ENCODE measurements around the gene CPEB1. TPM values are rescaled to one million over a fixed set of nuclear protein-coding genes. Genes with fewer than 3 reads are reported as not detected.

Gene CPEB1
- total RNA-seq, 1 donor: not detected

GRCh38 chr15:82551646-82552247 lies 95.4 kb downstream of the CPEB1 start:
- Histone ChIP-seq H3K27me3 (ENCODE audit: insufficient read depth, low read length) (no peaks in the 10 kb centered on the region), H3K9me3 (ENCODE audit: low read depth, low read length) (no peaks in the 10 kb centered on the region), H3K4me3 (ENCODE audit: low read length) (no peak overlapping the region), H3K4me1 (ENCODE audit: insufficient read depth, low read length) (no peaks in the 10 kb centered on the region)

DNA sequence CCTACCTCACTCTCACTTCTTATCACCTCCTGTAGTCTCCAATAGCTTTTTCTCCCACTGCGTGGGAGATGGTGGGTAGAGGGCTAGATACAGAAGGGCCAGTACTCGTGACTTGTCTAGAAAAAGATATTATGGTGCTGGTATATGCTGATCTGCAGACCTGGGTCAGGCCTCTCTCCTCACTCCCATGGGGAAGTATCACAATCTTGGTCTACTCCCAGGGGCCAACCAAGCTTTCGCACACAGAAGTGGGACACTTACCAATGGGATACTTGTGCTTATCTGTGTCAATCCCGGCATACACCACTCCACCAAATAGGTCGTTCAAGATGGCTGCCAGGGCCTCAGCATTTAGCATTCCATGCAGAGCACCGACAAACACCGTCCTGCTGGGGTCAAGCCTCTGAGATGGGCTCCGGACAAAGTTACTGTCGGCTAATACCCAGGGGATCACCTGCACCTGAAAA lies 97.9 kb downstream of the CPEB1 start:
- Histone ChIP-seq H3K4me1 (ENCODE audit: insufficient read depth, low read length) (no peaks in the 10 kb centered on the region), H3K27me3 (ENCODE audit: insufficient read depth, low read length) (no peaks in the 10 kb centered on the region), H3K9me3 (ENCODE audit: low read depth, low read length) (no peaks in the 10 kb centered on the region), H3K4me3 (ENCODE audit: low read length) (no peak overlapping the region)

- Histone ChIP-seq H3K27me3 (ENCODE audit: insufficient read depth, low read length) (no peaks in the 10 kb centered on the region), H3K4me3 (ENCODE audit: low read length) (no peak overlapping the region), H3K4me1 (ENCODE audit: insufficient read depth, low read length) (no peaks in the 10 kb centered on the region), H3K9me3 (ENCODE audit: low read depth, low read length) (no peaks in the 10 kb centered on the region)
Measured at GRCh38 chr15:82548700-82549099, 98.5 kb downstream of the CPEB1 start.

DNA sequence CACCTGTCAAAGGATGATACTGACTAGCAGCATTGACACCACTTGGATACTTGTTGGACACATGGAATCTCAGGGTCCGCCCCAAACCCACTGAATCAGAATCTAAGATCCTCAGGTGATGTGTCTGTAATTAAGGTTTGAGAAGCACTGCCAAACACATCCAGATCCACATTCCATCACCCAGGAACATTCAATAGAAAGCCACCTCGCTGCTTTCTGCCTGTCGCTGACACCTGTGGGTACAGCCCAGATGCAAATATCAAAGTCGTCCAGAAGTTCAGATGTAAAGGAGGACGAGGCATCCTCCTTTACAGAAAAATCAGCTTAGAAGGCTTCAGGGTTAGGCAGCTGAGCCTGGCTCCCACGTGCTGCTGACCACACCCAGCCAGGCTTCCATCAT lies 101.7 kb downstream of the CPEB1 start:
- Histone ChIP-seq H3K9me3 (ENCODE audit: low read depth, low read length) (no peaks in the 10 kb centered on the region), H3K4me3 (ENCODE audit: low read length) (no peak overlapping the region), H3K27me3 (ENCODE audit: insufficient read depth, low read length) (no peaks in the 10 kb centered on the region), H3K4me1 (ENCODE audit: insufficient read depth, low read length) (peaks cover 8% of the 10 kb centered on the region)

- H3K9me3 ChIP-seq (ENCODE audit: low read depth, low read length): no peaks in the 10 kb centered on the region
- no peaks in the 10 kb centered on the region for H3K27me3 ChIP-seq (ENCODE audit: insufficient read depth, low read length)
- H3K4me1 ChIP-seq (ENCODE audit: insufficient read depth, low read length): peaks cover 8% of the 10 kb centered on the region
- H3K4me3 ChIP-seq (ENCODE audit: low read length): no peak overlapping the region
Measured at GRCh38 chr15:82545002-82545401, 102.2 kb downstream of the CPEB1 start.

- no peaks in the 10 kb centered on the region for H3K27me3 ChIP-seq (ENCODE audit: insufficient read depth, low read length)
- H3K4me3 ChIP-seq (ENCODE audit: low read length): no peak overlapping the region
- peaks cover 10% of the 10 kb centered on the region for H3K4me1 ChIP-seq (ENCODE audit: insufficient read depth, low read length)
- H3K9me3 ChIP-seq (ENCODE audit: low read depth, low read length): no peaks in the 10 kb centered on the region
Measured at GRCh38 chr15:82544431-82544830, 102.7 kb downstream of the CPEB1 start.

DNA sequence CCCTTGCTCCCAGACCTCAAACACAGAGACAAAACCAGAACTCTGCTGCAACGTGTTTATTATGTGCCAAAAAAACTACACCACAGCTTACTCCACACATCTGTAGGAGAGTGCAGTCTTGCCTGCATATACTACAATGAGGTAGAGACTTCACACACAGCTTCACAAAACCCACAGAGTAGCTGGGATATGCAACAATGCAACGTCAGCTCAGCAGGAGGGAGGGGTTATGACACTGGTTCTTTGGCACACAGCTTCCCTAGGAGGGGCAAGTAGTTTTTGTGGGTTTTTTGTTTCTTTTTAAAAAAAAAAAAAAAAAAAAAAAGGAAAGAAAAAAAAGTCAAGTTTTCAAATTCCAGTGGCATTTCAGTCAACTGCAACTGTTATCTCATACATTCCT lies 104.0 kb downstream of the CPEB1 start:
- Histone ChIP-seq H3K4me3 (ENCODE audit: low read length) (no peak overlapping the region), H3K4me1 (ENCODE audit: insufficient read depth, low read length) (peaks cover 22% of the 10 kb centered on the region), H3K9me3 (ENCODE audit: low read depth, low read length) (no peaks in the 10 kb centered on the region), H3K27me3 (ENCODE audit: insufficient read depth, low read length) (no peaks in the 10 kb centered on the region)

GRCh38 chr15:82540984-82541431 lies 106.2 kb downstream of the CPEB1 start:
- Histone ChIP-seq H3K27me3 (ENCODE audit: insufficient read depth, low read length) (no peaks in the 10 kb centered on the region), H3K4me1 (ENCODE audit: insufficient read depth, low read length) (peaks cover 27% of the 10 kb centered on the region), H3K9me3 (ENCODE audit: low read depth, low read length) (no peaks in the 10 kb centered on the region), H3K4me3 (ENCODE audit: low read length) (peak overlapping the region; percentile 93)

DNA sequence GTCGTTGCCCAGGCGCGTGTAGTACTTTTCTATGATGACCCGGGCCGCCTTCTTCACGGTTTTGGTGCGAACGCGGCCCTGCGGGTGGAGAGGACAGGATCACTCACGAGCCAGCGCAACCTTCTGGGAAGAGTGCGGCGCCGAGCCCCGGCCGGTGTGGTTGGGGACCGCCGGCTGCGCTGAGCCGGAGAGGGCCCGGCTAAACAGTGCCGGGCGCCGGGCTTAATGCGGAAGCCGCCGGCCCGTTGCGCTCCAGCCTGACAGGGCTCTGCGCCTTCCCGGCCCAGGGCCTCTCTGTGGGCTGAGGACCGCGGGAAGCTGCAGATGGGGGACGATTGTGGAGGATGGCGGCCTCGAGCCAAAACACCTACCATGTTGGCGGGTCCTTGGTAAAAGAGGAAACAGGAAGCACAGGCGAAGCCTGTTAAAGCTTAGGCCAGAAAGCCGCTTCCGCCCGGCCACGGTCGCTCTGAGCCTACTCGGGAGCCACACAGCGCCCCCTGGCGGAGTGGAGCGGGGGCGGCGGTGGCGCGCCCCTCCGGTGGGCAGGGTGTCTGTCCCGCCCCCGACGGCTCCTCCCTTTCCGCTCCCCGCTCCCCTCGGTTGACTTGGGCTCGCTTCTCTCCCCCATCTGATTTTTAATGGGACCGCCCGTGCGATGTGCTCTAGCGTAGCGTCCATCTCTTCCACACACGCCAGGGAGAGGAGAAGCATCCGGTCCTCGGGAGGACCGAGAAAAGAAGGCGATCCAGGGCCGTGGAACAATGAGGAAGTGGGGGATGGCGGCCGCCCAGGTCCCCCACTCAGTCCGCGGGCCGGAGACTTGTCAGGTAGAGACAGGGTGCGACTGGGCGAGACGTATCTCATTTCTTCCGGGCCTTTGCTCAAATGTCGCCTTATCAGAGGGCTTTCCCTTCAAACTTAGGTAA lies 106.8 kb downstream of the CPEB1 start, which contains the start of gene RPS17:
Gene RPS17 (minus strand): TSS at position 403 of the 929 bp plus-strand sequence. CDS start 29 bp downstream, at position 374.
- no peaks in the 10 kb centered on the region for H3K9me3 ChIP-seq (ENCODE audit: low read depth, low read length)
- peak within 1 kb of the TSS; percentile 93 for H3K4me3 ChIP-seq (ENCODE audit: low read length)
- peaks cover 27% of the 10 kb centered on the region for H3K4me1 ChIP-seq (ENCODE audit: insufficient read depth, low read length)
- no peaks in the 10 kb centered on the region for H3K27me3 ChIP-seq (ENCODE audit: insufficient read depth, low read length)

DNA sequence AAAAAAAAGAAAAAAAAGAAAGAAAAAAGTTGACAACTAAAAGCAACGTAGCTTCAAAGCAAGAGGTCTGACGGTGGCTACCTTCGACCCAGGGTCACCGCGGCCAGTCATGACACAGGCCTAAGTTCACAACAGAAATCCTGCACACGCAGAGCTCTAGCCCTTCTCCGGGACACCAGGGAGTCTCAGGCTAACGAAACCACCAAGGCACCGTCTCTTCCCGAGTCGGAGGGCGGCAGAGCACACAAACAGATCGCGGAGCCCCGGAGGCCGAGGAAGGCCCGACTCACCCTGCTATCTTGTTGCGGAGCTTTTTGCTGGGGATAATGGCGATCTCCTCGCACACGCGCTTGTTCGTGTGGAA lies 107.5 kb downstream of the CPEB1 start:
- peak overlapping the region; percentile 93 for H3K4me3 ChIP-seq (ENCODE audit: low read length)
- no peaks in the 10 kb centered on the region for H3K9me3 ChIP-seq (ENCODE audit: low read depth, low read length)

DNA sequence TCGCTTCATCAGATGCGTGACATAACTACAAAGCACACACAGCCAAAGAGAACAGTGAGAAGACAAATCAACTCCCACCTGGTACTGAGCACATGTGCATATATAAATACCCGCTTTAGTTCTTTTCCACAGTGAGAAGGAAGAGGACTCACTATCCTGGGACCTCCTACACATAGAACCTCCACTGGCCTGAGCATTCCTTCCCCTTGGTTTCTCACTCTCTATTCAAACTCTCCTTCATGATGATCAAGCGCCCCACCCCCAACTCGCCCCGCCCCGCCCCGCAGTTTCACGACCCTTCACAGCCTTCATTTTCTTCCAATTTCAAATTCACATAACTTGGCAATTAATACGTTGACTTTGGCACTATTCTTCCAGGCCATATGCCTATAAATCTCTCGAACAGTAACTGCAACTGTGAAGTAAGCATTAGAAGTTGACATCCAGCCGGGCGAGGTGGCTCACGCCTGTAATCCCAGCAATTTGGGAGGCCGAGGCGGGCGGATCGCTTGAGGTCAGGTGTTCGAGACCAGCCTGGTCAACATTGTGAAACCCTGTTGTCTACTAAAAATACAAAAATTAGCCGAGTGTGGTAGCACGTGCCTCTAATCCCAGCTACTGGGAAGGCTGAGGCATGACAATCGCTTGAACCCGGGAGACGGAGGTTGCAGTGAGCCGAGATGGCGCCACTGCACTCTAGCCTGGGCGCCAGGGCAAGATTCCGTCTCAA lies 108.0 kb downstream of the CPEB1 start:
- Histone ChIP-seq H3K4me1 (ENCODE audit: insufficient read depth, low read length) (peaks cover 27% of the 10 kb centered on the region), H3K27me3 (ENCODE audit: insufficient read depth, low read length) (no peaks in the 10 kb centered on the region), H3K4me3 (ENCODE audit: low read length) (peak overlapping the region; percentile 93)

More for the DNA sequence above, 107.5 kb downstream of the CPEB1 start:
- H3K4me1 ChIP-seq (ENCODE audit: insufficient read depth, low read length): peaks cover 27% of the 10 kb centered on the region
- no peaks in the 10 kb centered on the region for H3K27me3 ChIP-seq (ENCODE audit: insufficient read depth, low read length)

DNA sequence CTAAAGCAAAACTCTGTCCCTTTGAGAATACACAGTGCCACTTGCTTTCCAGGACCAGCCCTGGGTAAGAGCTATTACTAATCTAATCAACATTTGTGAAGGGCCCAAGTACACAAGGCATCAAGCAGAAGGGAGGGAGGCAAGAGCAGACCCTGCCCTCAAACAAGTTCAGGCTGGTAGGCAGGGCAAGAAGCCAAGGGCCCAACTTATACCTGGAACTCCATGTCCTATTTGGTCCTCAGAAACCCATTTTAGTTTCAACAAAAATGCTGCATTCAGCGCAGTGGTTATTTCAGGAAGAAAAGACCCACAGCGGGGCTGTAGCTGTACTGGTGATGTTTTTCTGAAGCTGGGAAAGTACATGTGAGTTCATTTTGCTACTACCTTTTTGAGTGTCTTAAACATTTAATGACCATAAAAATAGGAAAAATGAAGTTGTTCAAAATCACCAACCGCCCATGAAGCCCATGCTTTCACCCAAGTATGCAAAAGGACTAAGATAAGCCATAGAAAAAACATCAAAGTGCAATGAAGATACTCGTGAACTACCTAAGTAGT lies 109.7 kb downstream of the CPEB1 start:
- H3K27me3 ChIP-seq (ENCODE audit: insufficient read depth, low read length): no peaks in the 10 kb centered on the region
- H3K4me1 ChIP-seq (ENCODE audit: insufficient read depth, low read length): peaks cover 27% of the 10 kb centered on the region
- no peak overlapping the region for H3K4me3 ChIP-seq (ENCODE audit: low read length)
- no peaks in the 10 kb centered on the region for H3K9me3 ChIP-seq (ENCODE audit: low read depth, low read length)

More for the DNA sequence above, 108.0 kb downstream of the CPEB1 start:
- no peaks in the 10 kb centered on the region for H3K9me3 ChIP-seq (ENCODE audit: low read depth, low read length)

DNA sequence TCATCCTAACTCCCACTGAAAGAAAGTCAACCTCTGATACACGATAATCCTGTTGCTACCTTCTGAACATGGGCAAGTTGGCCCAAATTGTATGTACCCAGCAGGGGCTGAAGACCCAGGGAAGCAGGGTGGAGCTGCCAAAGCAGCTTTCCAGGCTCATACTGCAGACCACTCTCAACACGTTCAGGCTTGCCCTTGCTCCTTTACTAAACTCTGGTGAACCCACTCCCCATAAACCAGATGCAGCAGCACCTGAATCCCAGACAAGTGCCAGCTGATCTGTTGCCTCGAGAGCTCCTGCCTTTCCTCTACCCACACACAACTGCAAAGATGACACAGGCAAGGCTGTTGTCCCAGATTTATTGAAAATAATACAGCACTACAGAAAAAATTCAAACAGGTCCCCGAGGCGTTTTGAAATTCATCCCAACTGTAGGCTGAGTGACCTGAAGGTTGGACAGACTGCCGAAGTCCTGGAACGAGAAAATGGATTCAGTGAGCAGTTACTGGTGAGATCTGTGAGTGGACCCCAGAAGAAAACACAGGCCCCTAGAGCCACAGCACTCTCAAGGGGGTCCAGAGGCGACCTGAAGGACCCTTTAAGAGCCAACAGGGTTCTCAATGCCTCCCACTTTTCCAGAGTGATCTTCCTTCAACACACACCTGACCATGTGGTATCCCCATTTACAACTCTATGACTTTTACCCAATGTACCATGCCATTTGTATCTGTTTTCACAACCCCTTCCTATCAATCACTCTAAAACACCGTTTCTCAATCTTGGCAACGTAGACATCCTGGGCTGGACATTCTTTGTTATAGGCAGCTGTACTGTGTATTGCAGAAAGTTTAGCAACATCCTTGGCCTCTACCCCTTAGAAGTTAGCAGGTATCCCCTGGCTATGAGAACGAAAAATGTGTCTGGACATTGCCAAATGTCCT lies 110.5 kb downstream of the CPEB1 start:
- Histone ChIP-seq H3K27me3 (ENCODE audit: insufficient read depth, low read length) (no peaks in the 10 kb centered on the region), H3K4me1 (ENCODE audit: insufficient read depth, low read length) (peaks cover 27% of the 10 kb centered on the region), H3K9me3 (ENCODE audit: low read depth, low read length) (no peaks in the 10 kb centered on the region), H3K4me3 (ENCODE audit: low read length) (no peak overlapping the region)

Measured in mononuclear cell (primary cell).